IPS DF 4.7 (cell line): ENCODE results near the gene CLDN34.

Source experiments
- DNase-seq: peaks from one replicate; pipeline ENCODE4 v3.0.0-alpha.2; 2013; ENCODE audit warnings: low spot score; ENCODE audit errors: extremely low read depth

The CLDN34 gene, protein sequence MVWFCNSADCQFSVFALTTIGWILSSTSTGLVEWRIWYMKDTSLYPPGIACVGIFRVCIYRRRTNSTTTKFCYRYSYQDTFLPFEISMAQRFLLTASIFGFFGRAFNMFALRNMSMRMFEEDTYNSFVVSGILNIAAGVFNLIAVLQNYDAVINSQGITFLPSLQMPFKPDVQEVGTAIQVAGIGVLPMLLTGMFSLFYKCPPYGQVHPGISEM

DNA sequence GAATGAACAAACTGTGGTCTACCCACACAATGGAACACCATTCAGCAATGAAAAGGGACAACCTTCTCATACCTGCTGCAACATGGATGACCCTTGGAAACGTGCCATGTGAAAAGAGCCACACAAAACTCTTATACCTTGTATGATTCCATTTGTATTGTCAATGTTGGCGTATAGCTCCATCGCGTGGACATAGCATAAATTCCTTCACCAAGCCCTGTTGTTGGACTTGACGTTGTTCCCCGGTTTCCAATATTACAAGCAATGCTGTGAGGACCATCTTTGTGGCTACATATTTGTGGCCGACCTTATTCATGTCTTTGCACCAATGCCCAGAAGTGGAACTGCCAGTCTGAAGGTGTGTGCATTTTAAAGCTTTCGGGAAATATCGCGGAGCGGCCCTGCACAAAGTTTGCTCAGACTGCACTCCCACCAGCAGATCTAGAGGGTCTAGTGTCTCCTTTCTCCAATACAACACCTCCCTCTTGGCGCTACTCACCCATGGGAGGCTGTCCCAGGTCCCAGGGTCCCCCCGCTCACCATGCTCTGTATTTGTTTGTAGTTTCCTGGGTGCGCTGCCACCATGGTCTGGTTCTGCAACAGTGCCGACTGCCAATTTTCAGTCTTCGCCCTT, at the start of gene CLDN34:
Gene CLDN34, plus strand, starts transcription at position 584 of the 634 bp plus-strand sequence. Its CDS starts 0 bp downstream, at position 584.
- DNase-seq = no peak

DNA sequence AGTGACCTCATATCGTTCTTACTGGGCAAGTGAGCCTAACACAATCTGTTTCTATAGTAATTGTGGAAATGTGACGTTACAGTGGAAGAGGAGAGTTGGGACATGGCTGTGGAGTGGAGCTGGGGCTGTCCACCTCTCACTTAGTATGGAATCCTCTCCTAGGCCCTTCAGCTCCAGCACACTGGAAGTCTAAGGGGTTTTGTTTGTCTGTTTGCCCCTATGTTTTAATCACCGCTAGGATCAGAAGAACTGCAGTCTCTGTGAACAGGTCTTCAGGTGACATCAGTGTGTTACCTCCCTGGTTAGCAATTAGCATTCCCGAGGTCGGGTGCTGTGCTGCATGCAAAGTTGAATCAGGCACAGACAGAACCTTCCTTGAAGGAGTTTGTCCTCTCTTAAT, 49.3 kb upstream of the CLDN34 start:
- no peak for DNase-seq

DNA sequence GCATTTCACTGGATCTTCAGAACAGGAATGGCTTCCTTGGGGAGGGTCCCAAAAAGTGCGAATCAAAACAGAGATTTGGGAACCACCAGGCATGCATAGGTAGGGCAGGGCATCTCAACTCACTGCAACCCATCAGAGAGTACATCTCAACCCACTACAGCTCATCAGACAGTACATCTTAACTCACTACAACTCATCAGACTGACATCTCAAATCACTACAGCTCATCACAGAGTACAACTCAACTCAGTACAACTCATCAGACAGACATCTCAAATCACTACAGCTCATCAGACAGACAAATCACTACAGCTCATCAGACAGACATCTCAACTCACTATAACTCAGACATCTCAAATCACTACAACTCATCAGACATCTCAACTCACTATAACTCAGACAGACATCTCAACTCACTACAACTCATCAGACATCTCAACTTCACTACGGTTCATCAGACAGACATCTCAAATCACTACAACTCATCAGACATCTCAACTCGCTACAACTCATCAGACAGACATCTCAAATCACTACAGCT, 47.5 kb upstream of the CLDN34 start:
- DNase-seq = no peak

DNA sequence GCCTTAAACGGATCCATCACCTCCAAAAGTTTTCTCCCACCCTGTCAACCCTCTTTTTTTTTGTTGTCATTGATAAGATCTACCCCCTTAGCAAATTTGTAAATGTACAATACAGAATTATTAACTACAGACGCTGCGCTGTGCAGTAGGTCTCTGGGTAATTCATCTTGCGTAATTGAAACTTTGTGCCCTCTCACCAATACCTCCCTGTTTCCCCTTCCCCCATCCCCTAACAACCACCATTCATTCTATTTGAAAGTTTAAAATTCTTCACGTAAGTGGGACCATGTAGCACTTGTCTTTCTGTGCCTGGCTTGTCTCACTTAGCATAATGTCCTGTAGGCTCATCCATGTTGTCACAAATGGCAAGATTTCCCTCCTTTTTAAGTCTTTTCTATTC, 45.8 kb upstream of the CLDN34 start:
- DNase-seq = no peak

DNA sequence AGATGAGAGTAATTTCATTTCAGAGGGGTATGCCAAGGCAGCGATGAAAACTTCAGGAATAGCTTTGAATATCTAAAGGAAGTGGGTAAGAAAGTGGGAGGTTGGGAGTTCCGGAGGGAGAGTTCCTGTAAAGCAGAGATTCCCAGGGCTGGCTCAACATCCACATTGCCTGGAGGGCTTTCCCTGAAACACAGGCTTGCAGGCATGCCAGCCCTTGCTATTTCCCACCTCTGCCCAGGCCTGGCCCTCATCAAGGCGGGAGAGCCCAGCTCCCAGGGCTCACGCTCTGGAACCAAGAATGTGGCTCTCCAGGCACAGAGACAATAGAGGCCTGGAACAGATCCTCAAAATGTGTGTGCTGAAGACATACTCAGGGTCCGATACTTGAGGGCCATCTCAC, 43.8 kb upstream of the CLDN34 start:
- DNase-seq = no peak

DNA sequence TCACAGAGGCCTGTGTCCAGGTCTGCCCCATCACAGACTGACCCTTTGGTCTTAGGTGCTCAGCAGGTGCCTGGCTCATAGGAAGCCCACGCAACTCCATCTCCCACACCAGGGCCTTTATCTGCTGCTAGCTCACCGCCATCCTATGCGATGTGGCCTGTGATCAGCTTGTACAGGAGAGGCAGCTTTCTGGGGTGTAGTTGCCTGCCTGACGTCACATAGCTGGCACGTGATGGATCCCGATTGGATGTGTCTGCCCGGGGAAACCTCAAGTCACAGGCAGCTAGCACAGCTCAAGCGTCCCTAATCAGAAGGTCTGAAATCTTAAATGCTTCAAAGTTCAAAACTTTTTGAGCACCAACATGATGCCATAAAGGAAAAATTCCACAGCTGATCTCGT, 41.2 kb upstream of the CLDN34 start:
- no peak for DNase-seq

DNA sequence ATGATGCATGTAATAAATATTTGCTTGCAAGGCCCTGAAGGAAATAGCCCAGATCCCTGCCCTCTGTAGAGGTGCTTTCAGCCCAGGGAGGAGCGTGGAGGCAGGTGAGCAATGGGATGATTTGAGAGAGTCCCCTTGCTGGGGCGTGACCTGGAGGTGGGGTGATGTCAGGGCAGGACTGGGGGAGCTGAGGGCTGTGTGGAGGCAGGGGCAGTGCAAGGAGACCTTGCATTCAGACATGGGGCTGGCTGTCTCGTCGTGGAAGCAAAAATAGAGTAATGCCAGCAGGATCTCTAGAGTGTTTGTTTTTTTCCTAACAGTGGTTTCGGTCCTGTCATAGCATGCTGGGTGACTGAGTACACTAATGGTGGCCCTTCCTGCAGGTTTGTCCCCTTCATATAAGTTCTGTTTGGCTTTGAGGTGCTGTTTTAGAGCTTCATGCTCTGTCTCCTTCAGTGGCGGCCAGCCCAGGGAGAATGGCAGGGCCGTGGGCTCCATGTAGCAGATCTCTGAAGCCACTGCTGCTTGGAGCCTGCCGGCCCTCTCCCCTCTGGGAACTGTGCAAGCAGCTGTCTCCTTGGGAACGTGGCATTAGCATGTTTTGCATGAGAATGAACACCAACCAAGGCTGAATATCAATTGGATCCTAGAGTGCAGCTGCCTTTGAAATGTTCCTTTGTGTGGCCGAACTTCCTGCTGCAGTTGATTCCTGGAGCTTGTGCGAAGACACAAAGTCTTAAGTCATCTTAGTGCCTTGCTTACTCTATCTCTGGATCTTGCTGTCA, 39.3 kb upstream of the CLDN34 start:
- DNase-seq = peak; percentile 66

DNA sequence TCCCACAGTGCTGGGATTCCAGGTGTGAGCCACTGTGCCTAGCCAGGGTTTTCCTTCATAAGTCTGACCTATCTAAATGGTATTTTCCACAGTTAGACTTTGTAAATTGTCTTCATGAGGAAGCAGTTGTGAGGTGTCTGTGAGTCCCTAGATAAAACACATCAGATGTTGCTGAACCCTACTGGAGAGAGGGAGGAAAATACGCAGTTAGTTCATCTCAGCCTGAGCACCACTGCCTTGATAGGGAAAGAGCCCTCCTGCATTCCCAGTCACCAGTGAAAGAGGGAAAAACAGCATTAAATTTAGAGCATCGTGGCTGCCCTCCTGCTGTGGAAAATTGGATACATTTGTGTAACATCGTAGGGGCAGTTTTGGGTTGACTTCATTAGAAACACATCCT, 31.7 kb upstream of the CLDN34 start:
- DNase-seq = no peak

DNA sequence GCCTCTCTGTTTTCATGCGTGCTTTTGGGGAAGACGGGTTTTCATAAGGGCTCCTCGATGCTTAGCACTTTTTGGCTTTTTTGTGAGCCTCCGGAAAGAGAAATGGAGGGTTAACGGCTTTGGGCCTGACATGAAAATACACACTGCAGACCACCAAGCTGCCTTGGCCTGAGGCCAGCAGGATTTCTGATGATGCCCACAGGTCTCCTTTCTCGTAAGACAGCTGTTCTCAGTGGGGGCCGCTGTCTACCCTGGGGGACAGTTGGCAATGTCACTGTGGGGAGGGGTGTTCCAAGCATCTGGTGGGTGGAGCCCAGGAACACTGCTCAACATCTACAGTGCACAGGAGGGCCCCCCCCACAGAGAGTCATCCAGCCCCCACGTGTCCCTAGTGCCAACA, 29.4 kb upstream of the CLDN34 start:
- no peak for DNase-seq

DNA sequence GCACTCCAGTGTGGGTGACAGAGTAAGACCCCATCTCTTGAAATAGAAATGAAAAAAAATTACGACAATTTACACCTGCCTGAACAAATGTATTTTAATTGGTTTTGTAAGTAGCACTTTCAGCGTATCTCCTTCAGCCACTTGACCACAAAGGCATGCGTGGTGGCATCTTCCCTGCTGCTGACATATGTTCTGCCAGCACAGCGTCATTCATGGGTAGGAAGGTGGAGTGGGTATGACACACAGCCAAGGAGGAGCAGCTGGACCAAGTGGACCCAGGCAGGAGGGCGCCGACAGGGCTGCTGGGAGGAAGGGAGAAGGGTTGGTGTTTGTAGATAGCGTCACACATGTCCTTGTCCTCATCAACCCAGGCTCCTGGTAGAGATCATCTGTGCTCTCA, 28.6 kb upstream of the CLDN34 start:
- DNase-seq = no peak

DNA sequence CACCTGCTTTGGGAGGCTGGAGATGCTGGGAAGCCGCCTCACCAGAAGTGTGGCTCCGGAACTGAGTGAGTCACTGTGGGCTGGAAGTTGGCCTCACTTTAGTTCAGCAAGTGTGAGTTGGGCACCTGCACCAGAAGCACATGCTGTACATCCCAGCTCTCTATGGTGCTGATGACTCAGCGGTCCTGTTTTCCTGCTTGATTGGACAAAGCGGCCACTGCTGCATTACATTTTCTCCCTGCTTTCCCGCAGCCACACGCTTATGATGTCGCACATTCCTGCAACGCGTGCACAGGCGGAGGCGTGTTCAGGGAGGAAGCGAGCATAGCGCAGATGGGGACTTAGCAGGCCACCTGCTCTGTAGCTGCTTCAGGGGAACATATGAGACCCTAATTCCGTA, 26.7 kb upstream of the CLDN34 start:
- DNase-seq = no peak

DNA sequence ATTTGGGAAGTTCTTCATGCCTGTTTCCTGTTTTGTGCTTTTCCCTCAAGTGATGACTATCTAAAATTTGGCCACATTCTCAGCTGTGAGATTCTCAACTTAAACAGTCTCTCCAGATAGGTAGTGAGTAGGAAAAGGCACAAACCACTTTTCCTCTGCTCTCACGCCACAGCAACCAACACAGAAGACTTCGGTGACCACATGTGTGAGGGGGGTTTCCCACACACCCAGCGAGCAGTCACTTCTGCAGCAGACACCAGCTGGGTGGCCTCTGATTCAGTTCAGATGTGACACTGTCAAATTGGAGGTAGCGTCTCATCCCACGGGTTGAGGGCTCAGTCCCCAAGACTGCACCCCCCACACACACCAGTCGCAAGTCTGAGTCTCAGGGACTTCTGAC, 25.1 kb upstream of the CLDN34 start:
- no peak for DNase-seq

DNA sequence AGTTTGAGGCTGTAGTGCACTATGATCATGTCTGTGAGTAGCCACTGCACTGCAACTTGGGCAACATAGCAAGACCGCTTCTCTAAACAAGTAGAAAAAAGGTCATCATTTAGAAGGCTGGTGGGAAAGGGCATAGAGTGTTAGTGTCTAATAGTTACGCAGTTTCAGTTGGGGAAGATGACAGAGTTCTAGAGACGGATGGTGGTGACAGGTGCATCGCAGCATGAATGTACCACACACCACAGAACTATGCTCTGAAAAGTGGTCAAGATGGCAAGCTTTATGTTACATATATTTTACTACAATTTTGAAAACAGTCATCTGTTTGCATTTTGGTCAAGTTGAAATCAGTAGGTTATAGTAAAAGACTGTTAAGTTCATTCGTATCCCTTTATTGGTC, 23.7 kb upstream of the CLDN34 start:
- DNase-seq = no peak

DNA sequence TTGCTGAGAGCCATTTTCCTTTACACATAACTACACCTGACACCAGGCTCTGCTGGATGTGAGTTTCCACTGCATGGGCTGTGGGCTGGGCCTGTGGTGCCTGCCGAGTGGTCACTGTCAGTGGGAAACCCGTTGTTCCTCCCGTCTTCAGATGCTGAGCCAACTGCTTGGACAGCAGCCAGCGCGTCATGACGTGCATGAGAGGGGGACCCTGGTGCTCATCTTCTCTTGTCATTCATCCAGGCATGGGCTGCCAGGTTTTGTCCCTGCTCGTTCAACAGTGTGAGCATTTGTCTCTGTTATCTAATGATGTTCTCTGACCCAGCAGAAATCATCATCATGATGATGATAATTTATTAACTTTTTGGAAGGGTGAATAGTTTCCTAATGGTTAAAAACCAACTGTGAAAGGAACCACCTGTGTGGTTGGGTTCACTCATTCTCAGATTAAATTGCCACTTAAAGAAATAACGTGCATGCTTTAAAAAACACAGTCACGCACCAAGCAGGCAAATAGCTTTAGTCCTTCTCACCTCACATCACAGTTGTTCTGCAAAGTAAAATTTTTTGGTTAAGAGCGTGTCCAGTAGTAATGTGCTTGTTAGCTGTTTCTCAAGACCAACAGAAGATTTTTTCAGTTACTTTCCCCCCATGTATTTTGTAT, 19.9 kb upstream of the CLDN34 start:
- no peak for DNase-seq

DNA sequence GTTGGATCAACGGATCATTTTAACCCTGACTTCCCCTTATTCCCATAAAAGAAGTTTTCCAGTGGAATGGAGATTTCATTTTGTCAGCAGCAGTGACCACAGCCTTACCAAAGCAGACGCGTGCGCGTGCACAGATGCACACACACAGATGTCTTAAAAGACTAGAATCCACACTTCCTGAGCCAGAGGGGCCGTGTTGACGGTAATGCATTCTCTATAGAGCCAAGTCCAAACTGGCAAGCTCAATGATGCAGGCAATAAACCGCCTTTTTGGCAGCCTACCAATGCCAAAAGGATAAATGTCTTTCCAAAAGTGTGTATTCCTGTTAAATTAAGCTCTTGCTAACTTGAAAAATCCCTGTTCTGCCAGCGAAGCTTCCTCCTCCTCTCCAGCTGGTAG, 18.8 kb upstream of the CLDN34 start:
- no peak for DNase-seq

DNA sequence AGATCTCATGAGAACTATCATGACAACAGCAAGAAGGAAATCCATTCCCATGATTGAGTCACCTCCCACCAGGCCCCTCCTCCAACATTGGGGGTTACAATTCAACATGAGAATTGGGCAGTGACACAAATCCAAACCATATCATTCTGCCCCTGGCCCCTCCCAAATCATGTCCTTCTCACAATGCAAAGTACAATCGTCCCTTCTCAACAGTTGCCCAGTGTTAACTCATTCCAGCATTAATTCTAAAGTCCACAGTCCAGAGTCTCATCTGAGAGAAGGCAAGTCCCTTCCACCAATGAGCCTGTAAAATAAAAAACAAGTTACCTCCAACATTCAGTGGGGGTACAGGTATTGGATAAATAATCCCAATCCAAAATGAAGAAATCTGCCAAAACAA, 14.9 kb upstream of the CLDN34 start:
- DNase-seq = no peak

DNA sequence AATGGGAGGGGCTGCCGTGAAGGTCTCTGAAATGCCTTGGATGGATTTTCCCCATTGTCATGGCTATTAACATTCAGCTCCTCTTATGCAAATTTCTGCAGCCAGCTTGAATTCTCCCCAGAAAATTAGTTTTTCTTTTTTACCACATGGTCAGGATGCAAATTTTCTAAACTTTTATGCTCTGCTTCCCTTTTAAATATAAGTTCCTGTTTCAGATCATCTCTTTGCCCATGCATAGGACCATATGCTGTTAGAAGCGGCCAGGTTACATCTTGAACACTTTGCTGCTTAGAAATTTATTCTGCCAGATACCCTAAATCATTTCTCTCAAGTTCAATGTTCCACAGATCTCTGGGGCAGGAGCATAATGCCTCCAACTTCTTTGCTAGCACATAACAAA, 13.8 kb upstream of the CLDN34 start:
- DNase-seq = no peak

DNA sequence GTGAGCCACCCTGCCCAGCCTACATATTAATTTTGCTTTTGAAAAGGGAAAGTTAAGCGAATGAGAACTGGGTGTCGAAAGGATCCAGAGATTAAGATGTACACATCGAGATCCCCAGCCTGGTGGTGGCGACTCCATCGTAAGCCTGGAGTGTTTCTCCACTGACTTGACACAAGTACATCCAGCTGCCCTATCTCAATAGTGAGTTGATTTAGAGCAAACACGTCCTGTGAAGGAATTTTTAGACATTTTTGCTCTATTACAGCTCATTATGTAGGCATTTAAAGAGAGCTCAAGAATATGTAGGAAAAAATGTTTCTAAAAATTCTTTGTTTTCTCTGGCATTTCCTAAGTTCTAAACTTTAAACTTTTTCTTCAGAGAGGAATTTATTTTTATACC, 11.7 kb upstream of the CLDN34 start:
- DNase-seq = no peak

DNA sequence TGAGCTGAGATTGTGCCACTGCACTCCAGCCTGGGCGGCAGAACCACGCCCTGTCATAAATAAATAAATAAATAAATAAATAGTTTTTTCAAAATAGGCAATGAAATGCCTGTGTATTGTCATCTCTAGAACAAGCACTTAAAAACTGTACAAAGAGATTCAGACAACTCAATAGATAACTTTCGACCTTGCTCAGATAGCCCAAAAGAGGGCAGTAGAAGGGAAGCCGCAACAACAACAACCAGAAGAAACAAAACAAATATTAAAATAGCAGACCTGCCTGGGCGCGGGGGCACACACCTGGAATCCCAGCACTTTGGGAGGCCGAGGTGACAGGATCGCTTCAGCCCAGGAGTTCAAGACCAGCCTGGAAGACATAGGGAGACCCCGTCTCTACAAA, 9.4 kb upstream of the CLDN34 start:
- no peak for DNase-seq

DNA sequence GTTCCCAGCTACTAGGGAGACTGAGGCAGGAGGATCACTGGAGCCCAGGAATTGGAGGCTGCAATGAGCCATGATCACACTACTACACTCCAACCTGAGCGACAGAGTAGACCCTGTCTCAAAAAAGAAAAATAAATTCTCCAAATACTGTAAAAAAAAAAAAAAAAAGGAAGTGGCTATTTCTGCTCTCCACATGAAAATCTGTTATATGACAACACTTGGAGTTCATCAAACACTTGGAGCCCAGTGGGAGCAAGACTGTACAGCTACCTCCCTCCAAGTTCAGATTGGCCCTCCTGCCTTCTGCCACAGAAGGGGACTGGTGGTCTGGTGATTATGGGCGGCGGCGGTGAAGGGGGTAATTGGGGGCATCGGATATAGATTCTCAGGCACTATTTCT, 9.0 kb upstream of the CLDN34 start:
- no peak for DNase-seq

DNA sequence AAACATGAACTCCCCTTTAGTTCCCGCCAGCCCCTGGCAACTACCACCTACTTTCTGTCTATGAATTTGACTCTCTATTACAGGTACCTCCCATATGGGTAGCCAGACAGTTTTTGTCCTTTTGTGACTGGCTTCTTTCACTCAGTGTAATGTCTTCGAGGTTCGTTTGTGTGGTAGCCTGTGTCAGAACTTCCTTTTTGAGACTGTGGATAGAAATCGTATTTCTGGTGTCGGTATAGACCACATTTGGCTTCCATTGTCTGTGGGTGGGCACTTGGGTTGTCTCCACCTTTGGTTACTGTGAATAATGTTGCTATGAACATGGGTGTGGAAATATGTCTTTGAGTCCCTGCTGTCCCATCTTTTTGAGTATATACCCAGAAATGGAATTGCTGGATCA, 5.4 kb upstream of the CLDN34 start:
- DNase-seq = no peak

DNA sequence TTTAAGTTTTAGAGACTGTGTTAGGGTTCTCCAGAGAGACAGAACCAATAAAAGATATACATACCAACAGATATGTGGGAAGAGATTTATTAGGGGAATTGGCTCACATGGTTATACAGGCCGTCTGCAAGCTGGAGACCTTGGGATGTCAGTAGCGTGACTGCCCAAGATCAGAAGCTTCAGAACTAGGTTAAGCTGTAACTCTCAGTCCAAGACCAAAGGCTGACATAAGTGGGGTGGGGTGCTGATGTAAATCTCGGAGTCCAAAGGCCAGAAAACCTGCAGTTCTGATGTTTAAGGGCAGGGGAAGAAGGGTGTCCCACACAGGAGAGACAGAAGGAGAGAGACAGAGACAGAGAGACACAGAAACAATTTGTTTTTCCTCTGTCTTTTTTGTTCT, 10.5 kb downstream of the CLDN34 start:
- DNase-seq = no peak
